Measurements from ENCODE around the gene RIPK3.

Gene RIPK3

DNA sequence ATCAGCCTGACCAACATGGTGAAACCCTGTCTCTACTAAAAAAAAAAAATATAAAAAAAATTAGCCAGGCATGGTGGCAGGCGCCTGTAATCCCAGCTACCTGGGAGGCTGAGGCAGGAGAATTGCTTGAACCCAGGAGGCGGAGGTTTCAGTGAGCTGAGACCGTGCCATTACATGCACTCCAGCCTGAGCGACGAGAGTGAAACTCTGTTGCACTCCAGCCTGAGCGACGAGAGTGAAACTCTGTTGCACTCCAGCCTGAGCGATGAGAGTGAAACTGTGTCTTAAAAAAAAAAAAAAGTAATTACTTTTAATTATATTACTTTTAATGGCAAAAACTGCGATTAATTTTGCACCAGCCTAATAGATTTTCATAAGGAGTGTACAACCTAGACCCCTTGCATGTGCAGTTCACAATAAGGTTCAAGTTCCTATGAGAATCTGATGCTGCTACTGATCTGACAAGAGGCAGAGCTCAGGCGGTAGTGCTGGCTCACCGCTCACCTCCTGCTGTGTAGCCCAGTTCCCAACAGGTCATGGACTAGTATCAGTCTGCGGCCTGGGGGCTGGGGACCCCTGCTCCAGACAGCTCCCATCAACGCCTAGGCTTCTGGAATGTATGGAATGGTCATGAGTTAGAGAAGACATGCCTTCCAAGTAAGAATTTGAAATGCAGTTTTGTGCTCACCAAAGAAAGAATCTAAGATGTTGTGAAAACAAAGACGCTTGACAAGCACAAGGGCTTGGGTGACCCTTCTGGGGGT lies 18.4 kb downstream of the RIPK3 start:
- DNase-seq (ENCODE audit: low spot score) = no peak

- DNase-seq (ENCODE audit: low spot score) = no peak
Observed at GRCh38 chr14:24317141-24317928, 22.5 kb downstream of the RIPK3 start.

- no peak for DNase-seq (ENCODE audit: low spot score)
Observed at GRCh38 chr14:24316597-24316950, 23.2 kb downstream of the RIPK3 start.

DNA sequence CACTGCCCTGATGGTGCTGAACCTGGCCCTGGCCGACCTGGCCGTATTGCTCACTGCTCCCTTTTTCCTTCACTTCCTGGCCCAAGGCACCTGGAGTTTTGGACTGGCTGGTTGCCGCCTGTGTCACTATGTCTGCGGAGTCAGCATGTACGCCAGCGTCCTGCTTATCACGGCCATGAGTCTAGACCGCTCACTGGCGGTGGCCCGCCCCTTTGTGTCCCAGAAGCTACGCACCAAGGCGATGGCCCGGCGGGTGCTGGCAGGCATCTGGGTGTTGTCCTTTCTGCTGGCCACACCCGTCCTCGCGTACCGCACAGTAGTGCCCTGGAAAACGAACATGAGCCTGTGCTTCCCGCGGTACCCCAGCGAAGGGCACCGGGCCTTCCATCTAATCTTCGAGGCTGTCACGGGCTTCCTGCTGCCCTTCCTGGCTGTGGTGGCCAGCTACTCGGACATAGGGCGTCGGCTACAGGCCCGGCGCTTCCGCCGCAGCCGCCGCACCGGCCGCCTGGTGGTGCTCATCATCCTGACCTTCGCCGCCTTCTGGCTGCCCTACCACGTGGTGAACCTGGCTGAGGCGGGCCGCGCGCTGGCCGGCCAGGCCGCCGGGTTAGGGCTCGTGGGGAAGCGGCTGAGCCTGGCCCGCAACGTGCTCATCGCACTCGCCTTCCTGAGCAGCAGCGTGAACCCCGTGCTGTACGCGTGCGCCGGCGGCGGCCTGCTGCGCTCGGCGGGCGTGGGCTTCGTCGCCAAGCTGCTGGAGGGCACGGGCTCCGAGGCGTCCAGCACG lies 23.8 kb downstream of the RIPK3 start:
- no peak for DNase-seq (ENCODE audit: low spot score)

GRCh38 chr14:24315243-24315806 lies 24.5 kb downstream of the RIPK3 start:
- DNase-seq (ENCODE audit: low spot score) = no peak

GRCh38 chr14:24314377-24315193 lies 25.2 kb downstream of the RIPK3 start:
- DNase-seq (ENCODE audit: low spot score) = no peak

- no peak for DNase-seq (ENCODE audit: low spot score)
Observed at GRCh38 chr14:24313913-24314312, 25.9 kb downstream of the RIPK3 start.

DNA sequence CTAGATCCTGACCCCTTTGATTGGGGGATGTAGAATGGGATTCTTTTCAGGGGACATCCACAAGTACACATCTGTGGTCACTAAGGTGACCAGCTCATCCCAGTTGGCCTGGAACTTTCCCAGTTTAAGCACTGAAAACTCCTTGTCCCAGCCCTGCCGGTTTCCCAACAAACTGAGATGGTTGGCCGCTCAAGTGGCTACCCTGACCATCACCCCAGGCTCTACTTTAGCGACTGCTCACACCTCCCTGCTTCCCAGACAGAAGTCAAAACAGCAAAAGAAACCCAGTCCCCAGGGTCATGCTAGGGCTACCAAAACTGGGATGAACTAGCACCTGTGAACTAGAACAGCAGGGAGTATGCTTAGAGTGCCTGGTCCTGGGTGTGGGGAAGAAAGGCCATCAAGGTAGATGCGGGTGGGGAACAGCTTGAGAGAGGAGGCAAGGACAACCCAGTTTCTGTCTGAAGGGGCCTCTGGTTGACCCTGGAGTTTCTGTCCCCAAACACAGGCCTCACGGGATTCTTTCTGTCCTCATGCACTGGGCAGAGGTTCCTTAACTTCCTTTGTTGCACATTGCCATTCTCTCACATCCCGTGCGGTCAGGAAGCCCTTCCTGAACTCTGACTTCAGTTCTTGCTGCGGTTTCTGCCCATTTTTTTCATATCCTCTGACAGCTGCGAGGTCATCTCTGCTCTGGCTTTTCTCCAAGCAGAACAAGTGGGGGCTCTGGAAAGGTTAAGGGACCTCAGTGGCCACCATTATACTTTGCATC lies 26.9 kb downstream of the RIPK3 start:
- DNase-seq (ENCODE audit: low spot score) = no peak

DNA sequence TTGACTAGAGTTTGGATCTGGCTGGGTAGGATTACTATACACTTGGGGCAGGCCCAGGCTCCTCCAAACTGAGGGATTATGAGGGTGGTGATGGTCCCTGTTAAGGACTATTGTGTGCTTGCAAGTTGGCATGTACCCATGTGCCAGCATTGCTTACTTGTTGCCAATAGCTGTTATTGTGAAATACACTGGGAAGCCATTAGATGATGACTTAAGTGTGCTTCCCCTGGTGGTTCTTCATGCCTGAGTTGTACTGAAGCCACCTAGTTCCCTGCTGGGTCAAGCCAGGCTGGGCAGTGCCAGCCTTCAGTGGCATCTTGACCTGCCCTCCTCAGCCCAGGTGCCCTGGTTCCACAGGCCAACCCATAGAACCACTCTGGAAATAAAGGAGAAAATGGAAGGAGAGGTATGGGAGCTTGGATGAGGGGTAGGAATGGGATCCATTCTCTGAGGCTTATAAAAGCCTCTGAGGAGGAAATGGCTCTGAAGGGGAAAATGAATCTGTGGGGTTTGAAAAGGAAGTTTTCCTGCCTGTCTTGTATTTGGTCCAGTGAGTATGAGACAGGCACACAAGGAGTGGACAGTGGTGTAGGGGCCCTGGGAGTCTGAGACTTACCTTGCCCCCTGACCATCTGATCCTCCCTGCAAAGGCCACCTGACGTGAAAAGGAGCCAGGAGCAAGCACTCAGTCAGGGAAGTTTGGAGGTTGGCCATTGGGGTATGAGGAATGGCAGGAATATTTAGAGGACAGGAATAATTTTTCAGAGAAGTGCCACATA lies 27.8 kb downstream of the RIPK3 start:
- DNase-seq (ENCODE audit: low spot score) = no peak

GRCh38 chr14:24310646-24311604 lies 28.9 kb downstream of the RIPK3 start, which contains the start of gene LTB4R:
Gene LTB4R (plus strand): TSS chr14:24311502. CDS start chr14:24315652, 4,150 bp downstream.
- DNase-seq (ENCODE audit: low spot score) = peak; percentile 55

GRCh38 chr14:24310265-24310645 lies 29.5 kb downstream of the RIPK3 start:
- DNase-seq (ENCODE audit: low spot score) = no peak

- DNase-seq (ENCODE audit: low spot score) = no peak
Observed at GRCh38 chr14:24309538-24310264, 30.1 kb downstream of the RIPK3 start, which contains the start of gene LTB4R2. Gene LTB4R2 (plus strand): TSS chr14:24310140. CDS start chr14:24310665, 525 bp downstream.

GRCh38 chr14:24308342-24309124 lies 31.3 kb downstream of the RIPK3 start:
- no peak for DNase-seq (ENCODE audit: low spot score)

GRCh38 chr14:24307575-24308341 lies 32.0 kb downstream of the RIPK3 start, which contains the start of gene CIDEB:
Gene CIDEB (minus strand): TSS chr14:24307977. CDS start chr14:24307858, 119 bp downstream.
- DNase-seq (ENCODE audit: low spot score) = peak; percentile 43

- DNase-seq (ENCODE audit: low spot score) = no peak
Observed at GRCh38 chr14:24307156-24307574, 32.6 kb downstream of the RIPK3 start.

DNA sequence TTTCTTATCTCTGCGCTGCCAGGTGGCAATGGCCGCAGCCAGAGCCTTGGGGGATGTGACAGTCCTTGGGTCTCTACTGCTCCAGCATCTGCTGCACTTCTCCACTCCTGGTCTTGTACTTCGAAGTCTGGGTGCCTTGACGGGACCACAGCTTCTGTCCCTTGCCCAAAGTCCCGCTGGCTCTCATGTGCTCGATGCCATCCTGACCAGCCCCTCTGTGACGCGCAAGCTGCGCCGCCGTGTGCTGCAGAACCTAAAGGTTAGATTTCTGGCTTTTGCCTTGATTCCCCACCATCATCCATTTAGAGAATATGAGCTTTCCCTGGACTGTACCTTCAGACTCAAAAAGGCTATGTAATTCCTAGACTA lies 35.8 kb downstream of the RIPK3 start:
- no peak for DNase-seq (ENCODE audit: low spot score)

All from globus pallidus (tissue), 1 donor.